ENCODE data around the gene PHACTR2. TPM values are rescaled to one million over a fixed set of nuclear protein-coding genes. Genes with fewer than 3 reads are reported as not detected.

The PHACTR2 gene
- total RNA-seq, 5 donors from 2014 or later (not counting 1 experiment from before 2014, with no cell fraction given) = 31.9 to 50.3 (median 36.7) TPM

DNA sequence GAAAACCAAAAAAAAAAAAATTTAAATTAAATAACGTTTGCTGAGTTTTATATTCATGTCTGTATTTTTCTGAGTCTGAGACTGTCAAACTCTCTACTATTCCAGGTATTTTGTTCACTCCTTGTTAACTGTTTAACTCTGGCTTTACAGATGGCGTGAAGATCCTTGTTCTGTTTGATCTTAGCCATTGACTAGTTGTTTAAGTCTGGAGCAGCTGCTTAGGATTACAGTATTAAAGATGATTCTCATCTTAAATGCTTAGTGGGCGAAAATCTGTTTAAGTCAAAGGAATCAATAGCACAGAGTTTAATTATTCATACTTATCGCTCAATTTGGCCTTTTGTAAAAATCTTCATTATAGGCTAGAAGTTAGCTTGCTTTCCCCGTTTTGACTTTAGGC, 2.4 kb downstream of the PHACTR2 start:
- H3K4me3 ChIP-seq (ENCODE audit: control insufficient read depth in 1 of 2, extremely low read depth in 1 of 2, low read length in 1 of 2) = no peak overlapping the region
- peaks cover 4 to 8% of the 10 kb centered on the region in 2 experiments for H3K4me1 ChIP-seq (ENCODE audit: control insufficient read depth in 1 of 2, extremely low read depth in 1 of 2, insufficient read depth in 2 of 2, low read length in 2 of 2)
- ChIA-PET CTCF (no interaction called here), POLR2A (no interaction called here)
- Mint-ChIP-seq H3K9me3 (peaks cover 6 to 19% (median 7%) of the 10 kb centered on the region in 3 donors), H3K4me1 (peaks cover 26 to 46% (median 34%) of the 10 kb centered on the region in 3 donors), H3K4me3 (no peak overlapping the region), H3K27ac (no peak overlapping the region), H3K36me3 (peaks cover 25% of the 10 kb centered on the region), H3K27me3 (peaks cover 0 to 5% of the 10 kb centered on the region in 2 donors)
- peaks cover 0 to 5% of the 10 kb centered on the region in 2 experiments for H3K27me3 ChIP-seq (replicated peaks in 1 of 2; ENCODE audit: control insufficient read depth in 2 of 2, extremely low read depth in 1 of 2, insufficient read depth in 2 of 2, low read length in 1 of 2)
- no CpG with 5 or more reads among the region's 5 CpGs for WGBS (ENCODE audit: insufficient coverage)
- ATAC-seq (replicated peaks in 1 of 4) = no peak
- no peaks in the 10 kb centered on the region for H3K36me3 ChIP-seq (ENCODE audit: control insufficient read depth in 2 of 2, extremely low read depth in 1 of 2, insufficient read depth in 1 of 2, low read length in 1 of 2)
- H3K27ac ChIP-seq (ENCODE audit: low read length) = no peak overlapping the region
- no peak for DNase-seq
- H3K9me3 ChIP-seq = no peaks in the 10 kb centered on the region

- peaks cover 25% of the 10 kb centered on the region for H3K36me3 Mint-ChIP-seq
- DNase-seq (no peak), ATAC-seq (replicated peaks in 1 of 4) (no peak)
- ChIA-PET CTCF (no interaction called here), POLR2A (no interaction called here)
- H3K27me3 Mint-ChIP-seq = peaks cover 0 to 4% of the 10 kb centered on the region in 2 donors
- Histone ChIP-seq H3K27me3 (replicated peaks in 1 of 2; ENCODE audit: control insufficient read depth in 2 of 2, extremely low read depth in 1 of 2, insufficient read depth in 2 of 2, low read length in 1 of 2) (peaks cover 0 to 5% of the 10 kb centered on the region in 2 experiments), H3K9me3 (no peaks in the 10 kb centered on the region), H3K27ac (ENCODE audit: low read length) (no peak overlapping the region), H3K36me3 (ENCODE audit: control insufficient read depth in 2 of 2, extremely low read depth in 1 of 2, insufficient read depth in 1 of 2, low read length in 1 of 2) (no peaks in the 10 kb centered on the region), H3K4me3 (ENCODE audit: control insufficient read depth in 1 of 2, extremely low read depth in 1 of 2, low read length in 1 of 2) (no peak overlapping the region), H3K4me1 (ENCODE audit: control insufficient read depth in 1 of 2, extremely low read depth in 1 of 2, insufficient read depth in 2 of 2, low read length in 2 of 2) (peaks cover 4 to 8% of the 10 kb centered on the region in 2 experiments)
- peaks cover 6 to 19% (median 7%) of the 10 kb centered on the region in 3 donors for H3K9me3 Mint-ChIP-seq
- WGBS (ENCODE audit: insufficient coverage) = 100% methylated on average over 2 of the region's 3 CpGs
- H3K27ac Mint-ChIP-seq = no peak overlapping the region
- peaks cover 26 to 37% (median 27%) of the 10 kb centered on the region in 3 donors for H3K4me1 Mint-ChIP-seq
- H3K4me3 Mint-ChIP-seq = no peak overlapping the region
These were observed 5.0 kb downstream of the PHACTR2 start for GRCh38 chr6:143682805-143683204.

GRCh38 chr6:143684486-143684885, 6.7 kb downstream of the PHACTR2 start:
- Mint-ChIP-seq H3K4me3 (no peak overlapping the region), H3K36me3 (peaks cover 37% of the 10 kb centered on the region), H3K27ac (no peak overlapping the region), H3K9me3 (peaks cover 6 to 19% (median 7%) of the 10 kb centered on the region in 3 donors), H3K4me1 (peaks cover 25 to 40% (median 28%) of the 10 kb centered on the region in 3 donors), H3K27me3 (no peaks in the 10 kb centered on the region)
- no CpG with 5 or more reads among the region's 1 CpG for WGBS (ENCODE audit: insufficient coverage)
- no peak for ATAC-seq (replicated peaks in 1 of 4)
- Histone ChIP-seq H3K27me3 (replicated peaks in 1 of 2; ENCODE audit: control insufficient read depth in 2 of 2, extremely low read depth in 1 of 2, insufficient read depth in 2 of 2, low read length in 1 of 2) (no peaks in the 10 kb centered on the region), H3K9me3 (no peaks in the 10 kb centered on the region), H3K4me1 (ENCODE audit: control insufficient read depth in 1 of 2, extremely low read depth in 1 of 2, insufficient read depth in 2 of 2, low read length in 2 of 2) (no peaks in the 10 kb centered on the region), H3K27ac (ENCODE audit: low read length) (no peak overlapping the region), H3K36me3 (ENCODE audit: control insufficient read depth in 2 of 2, extremely low read depth in 1 of 2, insufficient read depth in 1 of 2, low read length in 1 of 2) (no peaks in the 10 kb centered on the region), H3K4me3 (ENCODE audit: control insufficient read depth in 1 of 2, extremely low read depth in 1 of 2, low read length in 1 of 2) (no peak overlapping the region)
- DNase-seq = no peak
- CTCF ChIA-PET = no interaction called here
- POLR2A ChIA-PET = no interaction called here

- no peak overlapping the region for H3K27ac ChIP-seq (ENCODE audit: low read length)
- peaks cover 0 to 3% of the 10 kb centered on the region in 2 experiments for H3K4me1 ChIP-seq (ENCODE audit: control insufficient read depth in 1 of 2, extremely low read depth in 1 of 2, insufficient read depth in 2 of 2, low read length in 2 of 2)
- Mint-ChIP-seq H3K9me3 (peaks cover 6 to 19% (median 7%) of the 10 kb centered on the region in 3 donors), H3K4me1 (peaks cover 31 to 41% (median 36%) of the 10 kb centered on the region in 3 donors), H3K36me3 (peaks cover 36% of the 10 kb centered on the region), H3K27ac (no peak overlapping the region), H3K4me3 (no peak overlapping the region), H3K27me3 (no peaks in the 10 kb centered on the region)
- no peaks in the 10 kb centered on the region for H3K9me3 ChIP-seq
- no peaks in the 10 kb centered on the region for H3K36me3 ChIP-seq (ENCODE audit: control insufficient read depth in 2 of 2, extremely low read depth in 1 of 2, insufficient read depth in 1 of 2, low read length in 1 of 2)
- DNase-seq (no peak), ATAC-seq (replicated peaks in 1 of 4) (no peak)
- H3K4me3 ChIP-seq (ENCODE audit: control insufficient read depth in 1 of 2, extremely low read depth in 1 of 2, low read length in 1 of 2) = no peak overlapping the region
- ChIA-PET CTCF (interaction anchor here (0.6 to 0.7 kb wide), 3 partner anchors 100 to 1109 kb away, joined by 5 to 6 read pairs (median 5); no protein-coding TSS in a partner anchor), POLR2A (interaction anchor here in 1 of 2 donors (0.6 to 0.7 kb wide), 2 partner anchors 36 to 1076 kb away, joined by 3 to 4 read pairs; no protein-coding TSS in a partner anchor)
- no peaks in the 10 kb centered on the region for H3K27me3 ChIP-seq (replicated peaks in 1 of 2; ENCODE audit: control insufficient read depth in 2 of 2, extremely low read depth in 1 of 2, insufficient read depth in 2 of 2, low read length in 1 of 2)
- WGBS (ENCODE audit: insufficient coverage) = 100% methylated on average over 4 of the region's 6 CpGs
These were observed 7.9 kb downstream of the PHACTR2 start for GRCh38 chr6:143685653-143686052.

GRCh38 chr6:143687591-143687990, 9.8 kb downstream of the PHACTR2 start:
- Histone ChIP-seq H3K4me3 (ENCODE audit: control insufficient read depth in 1 of 2, extremely low read depth in 1 of 2, low read length in 1 of 2) (no peak overlapping the region), H3K27ac (ENCODE audit: low read length) (no peak overlapping the region), H3K9me3 (no peaks in the 10 kb centered on the region), H3K4me1 (ENCODE audit: control insufficient read depth in 1 of 2, extremely low read depth in 1 of 2, insufficient read depth in 2 of 2, low read length in 2 of 2) (peaks cover 0 to 3% of the 10 kb centered on the region in 2 experiments), H3K27me3 (replicated peaks in 1 of 2; ENCODE audit: control insufficient read depth in 2 of 2, extremely low read depth in 1 of 2, insufficient read depth in 2 of 2, low read length in 1 of 2) (no peaks in the 10 kb centered on the region), H3K36me3 (ENCODE audit: control insufficient read depth in 2 of 2, extremely low read depth in 1 of 2, insufficient read depth in 1 of 2, low read length in 1 of 2) (no peaks in the 10 kb centered on the region)
- Mint-ChIP-seq H3K27ac (no peak overlapping the region), H3K4me3 (no peak overlapping the region), H3K27me3 (no peaks in the 10 kb centered on the region), H3K36me3 (peaks cover 27% of the 10 kb centered on the region), H3K4me1 (peaks cover 29 to 46% (median 40%) of the 10 kb centered on the region in 3 donors), H3K9me3 (peaks cover 3 to 7% (median 5%) of the 10 kb centered on the region in 3 donors)
- ChIA-PET POLR2A (no interaction called here), CTCF (no interaction called here)
- DNase-seq = no peak
- ATAC-seq (replicated peaks in 1 of 4) = no peak
- WGBS (ENCODE audit: insufficient coverage) = 100% methylated on average over 1 of the region's 1 CpG

- H3K36me3 Mint-ChIP-seq = peaks cover 23% of the 10 kb centered on the region
- ATAC-seq (replicated peaks in 1 of 4) (no peak), DNase-seq (no peak)
- Histone ChIP-seq H3K27ac (ENCODE audit: low read length) (no peak overlapping the region), H3K27me3 (replicated peaks in 1 of 2; ENCODE audit: control insufficient read depth in 2 of 2, extremely low read depth in 1 of 2, insufficient read depth in 2 of 2, low read length in 1 of 2) (no peaks in the 10 kb centered on the region), H3K9me3 (no peaks in the 10 kb centered on the region), H3K4me1 (ENCODE audit: control insufficient read depth in 1 of 2, extremely low read depth in 1 of 2, insufficient read depth in 2 of 2, low read length in 2 of 2) (peaks cover 0 to 3% of the 10 kb centered on the region in 2 experiments), H3K4me3 (ENCODE audit: control insufficient read depth in 1 of 2, extremely low read depth in 1 of 2, low read length in 1 of 2) (no peak overlapping the region), H3K36me3 (ENCODE audit: control insufficient read depth in 2 of 2, extremely low read depth in 1 of 2, insufficient read depth in 1 of 2, low read length in 1 of 2) (no peaks in the 10 kb centered on the region)
- peaks cover 30 to 47% (median 41%) of the 10 kb centered on the region in 3 donors for H3K4me1 Mint-ChIP-seq
- H3K27me3 Mint-ChIP-seq = no peaks in the 10 kb centered on the region
- ChIA-PET POLR2A (no interaction called here), CTCF (no interaction called here)
- no peak overlapping the region for H3K4me3 Mint-ChIP-seq
- H3K27ac Mint-ChIP-seq = no peak overlapping the region
- H3K9me3 Mint-ChIP-seq = no peaks in the 10 kb centered on the region
- 90% methylated on average over 3 of the region's 4 CpGs for WGBS (ENCODE audit: insufficient coverage)
These were observed 10.9 kb downstream of the PHACTR2 start for GRCh38 chr6:143688681-143689080.

All from T-cell (primary cell).